IMR-90 (cell line): ENCODE measurements around the gene ENOX2. TPM values are rescaled to one million over a fixed set of nuclear protein-coding genes. Genes with fewer than 3 reads are reported as not detected.

Experiments
- ATAC-seq: fragments of 200-7000 bp; cut with Tn5 transposase; 2 replicates; pipeline ENCODE4 v1.9.1; 2020; ENCODE audit warnings: low read depth, mild to moderate bottlenecking, moderate library complexity
- BruUV-seq: library from RNA; stranded (reverse); fragments of 400-500 nt; replicated peaks from 2 replicates; lab custom pipeline; 2021; lab: Mats Ljungman, UMichigan
- CTCF ChIA-PET: fragments of 300-600 bp; formaldehyde crosslinking; extraction: SDS; loops from one replicate; lab custom pipeline; 2021; ENCODE audit warnings: antibody characterized with exemption; lab: Yijun Ruan, JAX
- POLR2A ChIA-PET: fragments of 300-600 bp; sonication (Branson Sonifier 250); formaldehyde crosslinking; loops from one replicate; lab custom pipeline; 2022; ENCODE audit warnings: antibody characterized with exemption; ENCODE audit not compliant: unreplicated experiment; lab: Charles Lee
- DNase-seq: peaks from one replicate; pipeline ENCODE4 v3.0.0; 2013
- H2AFZ ChIP-seq: replicated peaks from 2 replicates; pipeline ENCODE3; 2013; ENCODE audit warnings: low read length, mild to moderate bottlenecking; ENCODE audit not compliant: poor library complexity
- H2AK5ac ChIP-seq: 2 replicates; pipeline ENCODE4 v1.6.1; 2013; ENCODE audit warnings: low read depth, low read length, inconsistent platforms
- H2AK9ac ChIP-seq: replicated peaks from 2 replicates; pipeline ENCODE3; 2013; ENCODE audit warnings: mild to moderate bottlenecking, low read depth, low read length, moderate library complexity; ENCODE audit not compliant: poor library complexity
- H2BK120ac ChIP-seq: 2 replicates; pipeline ENCODE4 v1.6.1; 2013; ENCODE audit warnings: low read depth, low read length, inconsistent platforms
- H2BK15ac ChIP-seq: 3 replicates; pipeline ENCODE4 v1.6.1; 2013; ENCODE audit warnings: low read depth, low read length, inconsistent platforms
- H2BK20ac ChIP-seq: 2 replicates; pipeline ENCODE4 v1.6.1; 2013; ENCODE audit warnings: low read depth, mild to moderate bottlenecking, inconsistent platforms, low read length, moderate library complexity
- H2BK5ac ChIP-seq: 2 replicates; pipeline ENCODE4 v1.6.1; 2013; ENCODE audit warnings: mild to moderate bottlenecking, low read depth, low read length, inconsistent platforms; ENCODE audit not compliant: poor library complexity, severe bottlenecking
- H3K14ac ChIP-seq: replicated peaks from 2 replicates; pipeline ENCODE4 v1.6.1; 2013; ENCODE audit warnings: low read depth, low read length, inconsistent platforms
- H3K18ac ChIP-seq: 2 replicates; pipeline ENCODE4 v1.6.1; 2013; ENCODE audit warnings: low read depth, low read length, control low read depth
- H3K23ac ChIP-seq: 2 replicates; pipeline ENCODE4 v1.6.1; 2013; ENCODE audit warnings: low read depth, low read length, inconsistent platforms
- H3K27ac ChIP-seq: 2 replicates; pipeline ENCODE4 v1.5.1; 2013; ENCODE audit warnings: mild to moderate bottlenecking, control low read depth, low read length; ENCODE audit not compliant: insufficient read depth
- H3K27me3 ChIP-seq: 2 replicates; pipeline ENCODE4 v1.6.1; 2013; ENCODE audit warnings: low read length; ENCODE audit not compliant: control insufficient read depth, insufficient read depth
- H3K36me3 ChIP-seq: 2 replicates; pipeline ENCODE4 v1.6.1; 2013; ENCODE audit warnings: low read length, mixed read lengths; ENCODE audit not compliant: control insufficient read depth, insufficient read depth
- H3K4ac ChIP-seq: 2 replicates; pipeline ENCODE4 v1.6.1; 2013; ENCODE audit warnings: low read depth, low read length, inconsistent platforms
- H3K4me1 ChIP-seq: 2 replicates; pipeline ENCODE4 v1.6.1; 2013; ENCODE audit warnings: low read length, mixed read lengths; ENCODE audit not compliant: control insufficient read depth, insufficient read depth
- H3K4me2 ChIP-seq: 2 replicates; pipeline ENCODE4 v1.6.1; 2013; ENCODE audit warnings: low read depth, mild to moderate bottlenecking, control low read depth, low read length, moderate library complexity
- H3K4me3 ChIP-seq: 2 replicates; pipeline ENCODE4 v1.5.1; 2013; ENCODE audit warnings: low read depth, mild to moderate bottlenecking, control low read depth, low read length, moderate library complexity; ENCODE audit not compliant: insufficient read depth
- H3K56ac ChIP-seq: 2 replicates; pipeline ENCODE4 v1.6.1; 2013; ENCODE audit warnings: low read length, inconsistent platforms; ENCODE audit not compliant: insufficient read depth; ENCODE audit errors: extremely low read depth
- H3K79me1 ChIP-seq, 2 experiments: 2 replicates each; pipeline ENCODE4 v1.6.1; 2013; ENCODE audit warnings: low read length in 2 of 2, inconsistent platforms in 1 of 2, low read depth in 1 of 2
- H3K9ac ChIP-seq: 2 replicates; pipeline ENCODE4 v1.6.1; 2013; ENCODE audit warnings: low read depth, low read length, control low read depth
- H3K9me1 ChIP-seq: 2 replicates; pipeline ENCODE4 v1.6.1; 2013; ENCODE audit warnings: low read length, inconsistent platforms; ENCODE audit not compliant: insufficient read depth
- H3K9me3 ChIP-seq: 2 replicates; pipeline ENCODE4 v1.6.1; 2013; ENCODE audit warnings: low read length; ENCODE audit not compliant: control insufficient read depth, insufficient read depth
- H4K20me1 ChIP-seq: 2 replicates; pipeline ENCODE4 v1.6.1; 2013; ENCODE audit warnings: low read length, inconsistent platforms; ENCODE audit not compliant: insufficient read depth
- H4K5ac ChIP-seq: 2 replicates; pipeline ENCODE4 v1.6.1; 2013; ENCODE audit warnings: mild to moderate bottlenecking, low read depth, low read length, control low read depth
- H4K8ac ChIP-seq, 2 experiments: 2 replicates each; pipeline ENCODE4 v1.6.1; 2013; ENCODE audit warnings: low read depth in 2 of 2, low read length in 2 of 2, control low read depth in 1 of 2, inconsistent platforms in 1 of 2
- H4K91ac ChIP-seq: 2 replicates; pipeline ENCODE4 v1.6.1; 2013; ENCODE audit warnings: low read depth, low read length, inconsistent platforms; ENCODE audit not compliant: insufficient read depth
- BHLHE40 ChIP-seq: fragments of 150-350 bp; IDR thresholded peaks from 2 replicates; pipeline ENCODE4 v1.6.1; 2016; ENCODE audit warnings: mild to moderate bottlenecking, low read depth, low read length
- CEBPB ChIP-seq: IDR thresholded peaks from 2 replicates; pipeline ENCODE4 v1.6.1; 2012; ENCODE audit warnings: low read depth, low read length, improper control_type of control experiment
- CHD1 ChIP-seq: IDR thresholded peaks from 2 replicates; pipeline ENCODE4 v1.6.1; 2012; ENCODE audit warnings: low read depth, low read length, improper control_type of control experiment
- ELK1 ChIP-seq: fragments of 150-350 bp; IDR thresholded peaks from 2 replicates; pipeline ENCODE4 v1.6.1; 2016; ENCODE audit warnings: low read depth, mild to moderate bottlenecking, low read length, moderate library complexity, borderline replicate concordance
- FOS ChIP-seq: fragments of 150-350 bp; IDR thresholded peaks from 2 replicates; pipeline ENCODE4 v1.6.1; 2016; ENCODE audit warnings: low read depth, low read length
- MAFK ChIP-seq: IDR thresholded peaks from 2 replicates; pipeline ENCODE4 v1.6.1; 2012; ENCODE audit warnings: low read depth, low read length, improper control_type of control experiment
- MAZ ChIP-seq: IDR thresholded peaks from 2 replicates; pipeline ENCODE4 v1.6.1; 2012; ENCODE audit warnings: low read depth, mild to moderate bottlenecking, low read length, improper control_type of control experiment, moderate library complexity, borderline replicate concordance
- MXI1 ChIP-seq: IDR thresholded peaks from 2 replicates; pipeline ENCODE4 v1.6.1; 2012; ENCODE audit warnings: low read depth, mild to moderate bottlenecking, low read length, moderate library complexity, borderline replicate concordance
- NFE2L2 ChIP-seq: fragments of 150-350 bp; IDR thresholded peaks from 2 replicates; pipeline ENCODE4 v1.6.1; 2016; ENCODE audit warnings: low read depth, mild to moderate bottlenecking, low read length
- POLR2A ChIP-seq: IDR thresholded peaks from 2 replicates; pipeline ENCODE4 v1.6.1; 2012; ENCODE audit warnings: mild to moderate bottlenecking, low read depth, low read length
- RAD21 ChIP-seq: IDR thresholded peaks from 2 replicates; pipeline ENCODE4 v1.6.1; 2012; ENCODE audit warnings: low read length, improper control_type of control experiment
- RCOR1 ChIP-seq: IDR thresholded peaks from 2 replicates; pipeline ENCODE4 v1.6.1; 2012; ENCODE audit warnings: mild to moderate bottlenecking, low read length, improper control_type of control experiment; ENCODE audit not compliant: insufficient replicate concordance
- RFX5 ChIP-seq: IDR thresholded peaks from 2 replicates; pipeline ENCODE4 v1.8.0; 2012; ENCODE audit warnings: low read depth, mild to moderate bottlenecking, low read length, moderate library complexity
- SMC3 ChIP-seq: fragments of 150-350 bp; IDR thresholded peaks from 2 replicates; pipeline ENCODE4 v1.6.1; 2016; ENCODE audit warnings: low read depth, mild to moderate bottlenecking, antibody characterized with exemption, low read length, moderate library complexity
- WGBS, 2 experiments: methylation state at CpG; one replicate each; pipeline versions ENCODE4 v1.1.5 to v1.1.7; 2013; ENCODE audit warnings: missing lambda C conversion rate in 2 of 2; ENCODE audit not compliant: insufficient read length in 1 of 2; ENCODE audit errors: extremely low coverage in 2 of 2; 5-methylcytosine and 5-hydroxymethylcytosine counted together
- dilution Hi-C: fragments of 300-500 bp; cut with HindIII; formaldehyde crosslinking; loops from one replicate; pipeline ENCODE4 v1.14.3; 2018; ENCODE audit warnings: low sequenced_read_pairs; ENCODE audit not compliant: unreplicated experiment
- in situ Hi-C: fragments of 300-500 bp; cut with MboI; formaldehyde crosslinking; loops from 3 replicates; pipeline ENCODE4 v1.14.3; 2019; ENCODE audit warnings: low sequenced_read_pairs, inconsistent platforms, mixed read lengths
- intact Hi-C: fragments of 100-400 bp; cut with micrococcal nuclease; formaldehyde crosslinking; loops from 2 replicates; pipeline ENCODE4 v1.10.0; 2022
- polyA plus RNA-seq, 3 experiments: library from polyadenylated mRNA; depleted of rRNA; stranded (reverse); fragments of >200 nt; gene quantifications; 2 replicates each; pipeline ENCODE4 v1.2.3, GENCODE V29; 2012; ENCODE audit warnings: low replicate concordance in 1 of 3
- total RNA-seq: library from RNA; depleted of rRNA; stranded (reverse); fragments of >200 nt; gene quantifications from 2 replicates; pipeline ENCODE4 v1.2.3, GENCODE V29; 2012
- TF ChIP-seq, protein P1 (sequence below): conservative IDR thresholded peaks from 2 replicates; pipeline ENCODE4 v1.5.1; 2012; ENCODE audit warnings: mild to moderate bottlenecking, low read depth, low read length, improper control_type of control experiment
- TF ChIP-seq, protein P2 (sequence below): fragments of 150-350 bp; IDR thresholded peaks from 2 replicates; pipeline ENCODE4 v1.6.1; 2017; ENCODE audit warnings: mild to moderate bottlenecking, antibody characterized with exemption, low read length, low read depth

ENOX2 gene
- total and polyA plus RNA-seq, 2 of the 4 experiments (the other 2 are of a cell fraction) = 6.3 to 11.8 TPM

GRCh38 chrX:130840345-130840744 lies 62.7 kb downstream of the ENOX2 start:
- in situ Hi-C loops = no loop called here
- Histone ChIP-seq H3K27me3 (no peaks in the 10 kb centered on the region), H3K56ac (no peak overlapping the region), H3K27ac (no peak overlapping the region), H4K5ac (no peak overlapping the region), H3K9me1 (no peaks in the 10 kb centered on the region), H4K8ac (no peak overlapping the region), H4K91ac (no peak overlapping the region), H2AK5ac (no peak overlapping the region), H3K4ac (no peak overlapping the region), H2BK120ac (no peak overlapping the region), H3K4me1 (no peaks in the 10 kb centered on the region), H3K9me3 (no peaks in the 10 kb centered on the region), H2BK5ac (no peak overlapping the region), H3K9ac (no peak overlapping the region), H2BK15ac (no peak overlapping the region), H3K4me2 (no peak overlapping the region), H4K20me1 (no peaks in the 10 kb centered on the region), H2BK20ac (no peak overlapping the region), H3K18ac (no peak overlapping the region), H3K14ac (no peak overlapping the region), H3K4me3 (no peak overlapping the region), H2AK9ac (no peak overlapping the region), H3K79me1 (no peaks in the 10 kb centered on the region), H3K36me3 (no peaks in the 10 kb centered on the region), H3K23ac (no peak overlapping the region), H2AFZ (no peak overlapping the region)
- WGBS, 2 experiments = no CpG with 5 or more reads among the region's 2 CpGs
- DNase-seq (no peak), ATAC-seq (no peak)
- POLR2A ChIA-PET = no interaction called here
- dilution Hi-C loops = no loop called here
- TF ChIP-seq MXI1 (no peak), ELK1 (no peak), CHD1 (no peak), FOS (no peak), POLR2A (no peak), RFX5 (no peak), MAFK (no peak), BHLHE40 (no peak), RCOR1 (no peak), CEBPB (no peak), MAZ (no peak), RAD21 (no peak), NFE2L2 (no peak), SMC3 (no peak)
- TF ChIP-seq, protein P1, sequence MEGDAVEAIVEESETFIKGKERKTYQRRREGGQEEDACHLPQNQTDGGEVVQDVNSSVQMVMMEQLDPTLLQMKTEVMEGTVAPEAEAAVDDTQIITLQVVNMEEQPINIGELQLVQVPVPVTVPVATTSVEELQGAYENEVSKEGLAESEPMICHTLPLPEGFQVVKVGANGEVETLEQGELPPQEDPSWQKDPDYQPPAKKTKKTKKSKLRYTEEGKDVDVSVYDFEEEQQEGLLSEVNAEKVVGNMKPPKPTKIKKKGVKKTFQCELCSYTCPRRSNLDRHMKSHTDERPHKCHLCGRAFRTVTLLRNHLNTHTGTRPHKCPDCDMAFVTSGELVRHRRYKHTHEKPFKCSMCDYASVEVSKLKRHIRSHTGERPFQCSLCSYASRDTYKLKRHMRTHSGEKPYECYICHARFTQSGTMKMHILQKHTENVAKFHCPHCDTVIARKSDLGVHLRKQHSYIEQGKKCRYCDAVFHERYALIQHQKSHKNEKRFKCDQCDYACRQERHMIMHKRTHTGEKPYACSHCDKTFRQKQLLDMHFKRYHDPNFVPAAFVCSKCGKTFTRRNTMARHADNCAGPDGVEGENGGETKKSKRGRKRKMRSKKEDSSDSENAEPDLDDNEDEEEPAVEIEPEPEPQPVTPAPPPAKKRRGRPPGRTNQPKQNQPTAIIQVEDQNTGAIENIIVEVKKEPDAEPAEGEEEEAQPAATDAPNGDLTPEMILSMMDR = no peak
- TF ChIP-seq, protein P2, sequence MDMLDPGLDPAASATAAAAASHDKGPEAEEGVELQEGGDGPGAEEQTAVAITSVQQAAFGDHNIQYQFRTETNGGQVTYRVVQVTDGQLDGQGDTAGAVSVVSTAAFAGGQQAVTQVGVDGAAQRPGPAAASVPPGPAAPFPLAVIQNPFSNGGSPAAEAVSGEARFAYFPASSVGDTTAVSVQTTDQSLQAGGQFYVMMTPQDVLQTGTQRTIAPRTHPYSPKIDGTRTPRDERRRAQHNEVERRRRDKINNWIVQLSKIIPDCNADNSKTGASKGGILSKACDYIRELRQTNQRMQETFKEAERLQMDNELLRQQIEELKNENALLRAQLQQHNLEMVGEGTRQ = no peak
- intact Hi-C loops = no loop called here
- BruUV-seq = no TSS peak
- CTCF ChIA-PET = interaction anchor here (0.8 kb wide), 1 partner anchor 123 kb away, joined by 3 read pairs; no protein-coding TSS in a partner anchor
